ENCODE results near the gene BET1. TPM values are rescaled to one million over a fixed set of nuclear protein-coding genes. Genes with fewer than 3 reads are reported as not detected.

BET1 gene
- total and polyA plus RNA-seq, 9 of the 15 experiments (the other 6 are each of a cell fraction or from before 2014, with no cell fraction given): 15.8 to 190 (median 37.8) TPM

DNA sequence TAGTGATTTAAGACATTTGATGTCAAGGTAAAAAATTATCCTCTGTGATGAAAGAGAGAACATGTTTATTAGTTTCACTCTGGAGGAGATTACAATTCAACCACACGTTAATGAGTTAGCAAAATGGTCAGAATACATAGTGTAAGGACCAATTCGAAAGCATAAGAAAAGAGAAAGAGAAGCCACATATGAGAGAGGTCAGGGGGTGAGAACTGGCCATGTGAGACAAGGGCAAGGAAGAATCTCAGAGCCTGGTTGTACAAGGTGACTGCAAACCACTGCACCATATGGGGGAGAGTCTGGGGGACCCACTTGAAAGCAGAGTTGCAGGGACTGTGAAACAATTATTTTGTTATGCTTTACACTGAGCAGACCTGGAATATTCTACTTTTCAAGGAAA is 27.7 kb upstream of the BET1 start:
- H3K9me3 ChIP-seq (replicated peaks; ENCODE audit: control insufficient read depth, insufficient read depth, low read depth, low read length): no peaks in the 10 kb centered on the region
- no peaks in the 10 kb centered on the region for H3K27me3 ChIP-seq (ENCODE audit: control insufficient read depth in 2 of 2, insufficient read depth in 2 of 2, low read length in 2 of 2)
- 0% methylated on average over 2 of the region's 2 CpGs for WGBS (ENCODE audit: insufficient coverage, low coverage, missing lambda C conversion rate)
- H3K36me3 ChIP-seq (ENCODE audit: control insufficient read depth, insufficient read depth, low read length): no peaks in the 10 kb centered on the region
- ChIA-PET CTCF (ENCODE audit: low intra/inter-chr PET ratio) (no interaction called here), POLR2A (interaction anchor here (1.5 kb wide), 1 partner anchor 10 kb away, joined by 5 read pairs; no protein-coding TSS in a partner anchor)
- H4K20me1 ChIP-seq (replicated peaks; ENCODE audit: control insufficient read depth, insufficient read depth, low read length): no peaks in the 10 kb centered on the region
- no peak overlapping the region for H3K27ac ChIP-seq (ENCODE audit: extremely low read depth, low read depth, low read length)
- no peak for FAIRE-seq
- H3K4me2 ChIP-seq (ENCODE audit: insufficient read depth, low read length): no peak overlapping the region
- no peak overlapping the region for H3K9ac ChIP-seq (ENCODE audit: insufficient read depth in 1 of 2, low read depth in 2 of 2, low read length in 2 of 2)
- DNase-seq (ENCODE audit: extremely low read depth in 1 of 4, low spot score in 3 of 4): no peak
- in situ Hi-C loops (cut with MboI): no loop called here
- BruUV-seq (replicated peaks): no TSS peak
- H3K4me3 ChIP-seq: no peak overlapping the region
- H3K4me1 ChIP-seq (replicated peaks in 1 of 2; ENCODE audit: control insufficient read depth in 2 of 2, insufficient read depth in 2 of 2, low read length in 2 of 2): no peaks in the 10 kb centered on the region
- no peaks in the 10 kb centered on the region for H3K79me2 ChIP-seq (ENCODE audit: control insufficient read depth, insufficient read depth, low read length)
- intact Hi-C loops (cut with micrococcal nuclease): no loop called here
- ATAC-seq: no peak
- H3K9me1 ChIP-seq (ENCODE audit: control insufficient read depth, insufficient read depth, low read length): no peaks in the 10 kb centered on the region
- TF ChIP-seq ZNF584 (CRISPR knock-in tag; IDR thresholded peaks at IDR 0.05; ENCODE audit: low read depth) (no peak), SRSF7 (optimal IDR thresholded peaks at IDR 0.05; ENCODE audit: low read depth, low read length) (no peak), TCFL5 (CRISPR knock-in tag; conservative IDR thresholded peaks at IDR 0.05) (no peak), RB1 (IDR thresholded peaks at IDR 0.05; ENCODE audit: low read depth) (no peak), ZNF696 (CRISPR knock-in tag; conservative IDR thresholded peaks at IDR 0.05) (no peak), SOX6 (IDR thresholded peaks at IDR 0.05) (no peak), PTBP1 (IDR thresholded peaks at IDR 0.05; ENCODE audit: low read depth, low read length) (no peak), TBP (optimal IDR thresholded peaks at IDR 0.05; ENCODE audit: low read depth, low read length) (no peak), KAT2B (IDR thresholded peaks at IDR 0.05; ENCODE audit: low read depth, low read length) (no peak), HDAC1 (IDR thresholded peaks at IDR 0.05) (no peak), NR2F6 (CRISPR knock-in tag; IDR thresholded peaks at IDR 0.05) (no peak)
- TF ChIP-seq, protein P1, sequence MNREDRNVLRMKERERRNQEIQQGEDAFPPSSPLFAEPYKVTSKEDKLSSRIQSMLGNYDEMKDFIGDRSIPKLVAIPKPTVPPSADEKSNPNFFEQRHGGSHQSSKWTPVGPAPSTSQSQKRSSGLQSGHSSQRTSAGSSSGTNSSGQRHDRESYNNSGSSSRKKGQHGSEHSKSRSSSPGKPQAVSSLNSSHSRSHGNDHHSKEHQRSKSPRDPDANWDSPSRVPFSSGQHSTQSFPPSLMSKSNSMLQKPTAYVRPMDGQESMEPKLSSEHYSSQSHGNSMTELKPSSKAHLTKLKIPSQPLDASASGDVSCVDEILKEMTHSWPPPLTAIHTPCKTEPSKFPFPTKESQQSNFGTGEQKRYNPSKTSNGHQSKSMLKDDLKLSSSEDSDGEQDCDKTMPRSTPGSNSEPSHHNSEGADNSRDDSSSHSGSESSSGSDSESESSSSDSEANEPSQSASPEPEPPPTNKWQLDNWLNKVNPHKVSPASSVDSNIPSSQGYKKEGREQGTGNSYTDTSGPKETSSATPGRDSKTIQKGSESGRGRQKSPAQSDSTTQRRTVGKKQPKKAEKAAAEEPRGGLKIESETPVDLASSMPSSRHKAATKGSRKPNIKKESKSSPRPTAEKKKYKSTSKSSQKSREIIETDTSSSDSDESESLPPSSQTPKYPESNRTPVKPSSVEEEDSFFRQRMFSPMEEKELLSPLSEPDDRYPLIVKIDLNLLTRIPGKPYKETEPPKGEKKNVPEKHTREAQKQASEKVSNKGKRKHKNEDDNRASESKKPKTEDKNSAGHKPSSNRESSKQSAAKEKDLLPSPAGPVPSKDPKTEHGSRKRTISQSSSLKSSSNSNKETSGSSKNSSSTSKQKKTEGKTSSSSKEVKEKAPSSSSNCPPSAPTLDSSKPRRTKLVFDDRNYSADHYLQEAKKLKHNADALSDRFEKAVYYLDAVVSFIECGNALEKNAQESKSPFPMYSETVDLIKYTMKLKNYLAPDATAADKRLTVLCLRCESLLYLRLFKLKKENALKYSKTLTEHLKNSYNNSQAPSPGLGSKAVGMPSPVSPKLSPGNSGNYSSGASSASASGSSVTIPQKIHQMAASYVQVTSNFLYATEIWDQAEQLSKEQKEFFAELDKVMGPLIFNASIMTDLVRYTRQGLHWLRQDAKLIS (CRISPR knock-in tag; IDR thresholded peaks at IDR 0.05): no peak
- H2AFZ ChIP-seq (ENCODE audit: low read depth, low read length): no peak overlapping the region
